HL-60/S4 treated with retinoic acid at 250 ng/mL for 4 days and 3 days (cell line): ENCODE measurements around the gene PAX5.

Experiments
- in situ Hi-C: fragments of 300-500 bp; cut with MboI; formaldehyde crosslinking; loops from 2 replicates; pipeline ENCODE4 v1.7.0; 2022; ENCODE audit warnings: low sequenced_read_pairs

Gene PAX5

GRCh38 chr9:36789886-36790285, 244.2 kb downstream of the PAX5 start:
- in situ Hi-C loops, result no loop called here

GRCh38 chr9:36788534-36788933, 245.5 kb downstream of the PAX5 start:
- in situ Hi-C loops, result no loop called here

GRCh38 chr9:36787709-36788108, 246.4 kb downstream of the PAX5 start:
- in situ Hi-C loops, result no loop called here
